ENCODE measurements around the gene NHS.

DNA sequence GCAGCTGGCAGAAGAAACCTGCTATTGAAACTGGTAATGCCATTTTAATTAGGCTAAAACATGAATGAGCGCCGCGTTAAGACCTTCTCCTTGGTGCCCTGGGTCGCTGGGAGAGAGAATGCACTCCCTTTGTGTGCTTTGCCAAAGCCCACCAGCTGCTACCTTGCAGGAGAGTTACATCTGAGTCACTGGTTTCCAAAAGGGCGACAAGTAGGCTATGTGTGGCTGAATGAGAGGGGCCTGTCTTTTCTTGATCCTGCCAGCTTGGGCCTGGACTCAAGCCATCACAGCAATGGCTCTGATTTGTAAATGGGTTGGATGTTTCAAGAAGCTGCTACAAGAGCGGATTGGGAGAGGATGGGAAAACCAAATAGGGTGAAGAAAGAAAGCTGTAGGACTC, 81.5 kb downstream of the NHS start:
- TF ChIP-seq, protein P1, sequence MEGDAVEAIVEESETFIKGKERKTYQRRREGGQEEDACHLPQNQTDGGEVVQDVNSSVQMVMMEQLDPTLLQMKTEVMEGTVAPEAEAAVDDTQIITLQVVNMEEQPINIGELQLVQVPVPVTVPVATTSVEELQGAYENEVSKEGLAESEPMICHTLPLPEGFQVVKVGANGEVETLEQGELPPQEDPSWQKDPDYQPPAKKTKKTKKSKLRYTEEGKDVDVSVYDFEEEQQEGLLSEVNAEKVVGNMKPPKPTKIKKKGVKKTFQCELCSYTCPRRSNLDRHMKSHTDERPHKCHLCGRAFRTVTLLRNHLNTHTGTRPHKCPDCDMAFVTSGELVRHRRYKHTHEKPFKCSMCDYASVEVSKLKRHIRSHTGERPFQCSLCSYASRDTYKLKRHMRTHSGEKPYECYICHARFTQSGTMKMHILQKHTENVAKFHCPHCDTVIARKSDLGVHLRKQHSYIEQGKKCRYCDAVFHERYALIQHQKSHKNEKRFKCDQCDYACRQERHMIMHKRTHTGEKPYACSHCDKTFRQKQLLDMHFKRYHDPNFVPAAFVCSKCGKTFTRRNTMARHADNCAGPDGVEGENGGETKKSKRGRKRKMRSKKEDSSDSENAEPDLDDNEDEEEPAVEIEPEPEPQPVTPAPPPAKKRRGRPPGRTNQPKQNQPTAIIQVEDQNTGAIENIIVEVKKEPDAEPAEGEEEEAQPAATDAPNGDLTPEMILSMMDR (IDR thresholded peaks at IDR 0.05): no peak
- no peak for TF ChIP-seq ZFX (IDR thresholded peaks at IDR 0.05; ENCODE audit: borderline replicate concordance)
